ENCODE results near the gene STAT1. TPM values are rescaled to one million over a fixed set of nuclear protein-coding genes. Genes with fewer than 3 reads are reported as not detected.

STAT1 gene
- total and polyA plus RNA-seq, 2 experiments from 2014 or later: 32.0 to 35.4 TPM

DNA sequence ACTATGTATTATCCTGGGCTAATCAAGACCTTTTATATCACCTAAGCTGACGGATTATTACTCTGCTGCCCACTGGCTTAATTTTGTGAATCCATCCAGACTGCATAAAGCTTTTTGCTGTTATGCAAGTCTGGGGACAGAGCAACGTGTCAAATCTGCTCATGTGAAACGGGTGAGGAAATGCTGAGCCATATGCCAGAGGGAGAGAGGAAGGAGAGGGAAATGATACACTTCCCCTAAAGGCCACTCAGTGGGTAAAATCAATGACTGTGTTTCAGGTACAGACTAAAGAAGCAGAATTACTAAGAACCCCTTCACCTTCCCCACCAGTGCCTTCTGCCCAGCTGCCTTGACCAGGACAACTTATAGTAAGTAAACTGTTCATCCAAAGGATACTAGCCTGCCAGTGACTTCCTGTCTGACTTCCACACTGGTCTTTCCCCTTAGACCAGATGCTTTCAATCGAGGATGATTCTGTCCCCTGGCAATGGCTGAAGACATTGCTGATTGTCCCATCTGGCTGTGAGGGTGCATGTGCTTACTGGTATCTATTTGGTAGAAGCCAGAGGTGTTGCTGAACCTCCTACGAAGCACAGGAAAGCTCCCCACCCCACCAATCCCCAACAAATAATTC lies 43.0 kb downstream of the STAT1 start:
- DNase-seq (ENCODE audit: low read depth in 1 of 2, low spot score in 1 of 2): no peak
- no peaks in the 10 kb centered on the region for H3K9me3 ChIP-seq (ENCODE audit: low read depth)
- H3K36me3 ChIP-seq: peaks cover 24% of the 10 kb centered on the region
- TF ChIP-seq CTCF (IDR thresholded peaks at IDR 0.05; ENCODE audit: low read depth, low read length): no peak
- H3K4me3 ChIP-seq: no peak overlapping the region
- H3K27ac ChIP-seq: no peak overlapping the region
- no peaks in the 10 kb centered on the region for H3K27me3 ChIP-seq
- peaks cover 13% of the 10 kb centered on the region for H3K4me1 ChIP-seq (ENCODE audit: low read depth)

DNA sequence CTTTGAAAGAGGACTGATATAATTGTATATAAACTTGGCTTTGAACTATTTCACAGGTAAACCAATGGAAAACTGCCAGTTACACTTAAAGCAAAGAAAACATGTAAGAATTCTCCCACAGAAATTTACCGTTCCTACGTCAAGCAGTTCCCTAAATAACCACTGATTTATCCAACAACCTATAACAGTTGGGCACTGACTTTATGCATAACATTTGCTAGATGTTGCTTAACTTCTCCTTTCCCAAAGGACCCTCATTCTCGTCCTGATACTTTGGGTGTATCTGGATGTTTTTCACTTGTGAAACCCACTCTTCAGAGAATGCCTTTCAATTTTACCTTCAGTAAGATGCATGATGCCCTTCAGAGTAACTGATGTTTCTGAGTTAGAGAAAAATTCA lies 43.8 kb downstream of the STAT1 start:
- peaks cover 24% of the 10 kb centered on the region for H3K36me3 ChIP-seq
- no peaks in the 10 kb centered on the region for H3K9me3 ChIP-seq (ENCODE audit: low read depth)
- H3K27ac ChIP-seq: no peak overlapping the region
- no peak overlapping the region for H3K4me3 ChIP-seq
- TF ChIP-seq CTCF (IDR thresholded peaks at IDR 0.05; ENCODE audit: low read depth, low read length): no peak
- no peaks in the 10 kb centered on the region for H3K27me3 ChIP-seq
- H3K4me1 ChIP-seq (ENCODE audit: low read depth): peaks cover 10% of the 10 kb centered on the region
- DNase-seq (ENCODE audit: low read depth in 1 of 2, low spot score in 1 of 2): no peak

DNA sequence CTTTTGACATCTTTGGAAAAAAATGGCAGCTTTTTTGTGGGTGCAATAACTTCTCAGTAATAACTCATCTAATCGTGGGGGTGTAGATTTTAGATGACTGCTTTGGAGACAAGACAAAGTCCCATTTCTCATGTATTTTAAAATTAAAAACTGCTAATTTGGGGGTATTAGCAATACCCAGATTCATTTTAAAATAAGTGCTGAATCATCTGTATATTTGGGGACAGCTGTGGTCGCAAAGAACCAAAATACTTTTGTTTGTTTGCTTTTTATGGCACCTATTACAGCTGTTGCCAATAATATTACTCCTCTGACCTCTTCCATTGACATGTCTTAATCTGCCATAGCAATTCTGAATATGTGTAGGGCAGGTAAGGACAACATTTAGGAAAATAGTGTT lies 45.4 kb downstream of the STAT1 start:
- peaks cover 16% of the 10 kb centered on the region for H3K36me3 ChIP-seq
- no peaks in the 10 kb centered on the region for H3K27me3 ChIP-seq
- no peak overlapping the region for H3K27ac ChIP-seq
- H3K4me3 ChIP-seq: no peak overlapping the region
- no peaks in the 10 kb centered on the region for H3K4me1 ChIP-seq (ENCODE audit: low read depth)
- no peak for TF ChIP-seq CTCF (IDR thresholded peaks at IDR 0.05; ENCODE audit: low read depth, low read length)
- H3K9me3 ChIP-seq (ENCODE audit: low read depth): no peaks in the 10 kb centered on the region
- no peak for DNase-seq (ENCODE audit: low read depth in 1 of 2, low spot score in 1 of 2)

DNA sequence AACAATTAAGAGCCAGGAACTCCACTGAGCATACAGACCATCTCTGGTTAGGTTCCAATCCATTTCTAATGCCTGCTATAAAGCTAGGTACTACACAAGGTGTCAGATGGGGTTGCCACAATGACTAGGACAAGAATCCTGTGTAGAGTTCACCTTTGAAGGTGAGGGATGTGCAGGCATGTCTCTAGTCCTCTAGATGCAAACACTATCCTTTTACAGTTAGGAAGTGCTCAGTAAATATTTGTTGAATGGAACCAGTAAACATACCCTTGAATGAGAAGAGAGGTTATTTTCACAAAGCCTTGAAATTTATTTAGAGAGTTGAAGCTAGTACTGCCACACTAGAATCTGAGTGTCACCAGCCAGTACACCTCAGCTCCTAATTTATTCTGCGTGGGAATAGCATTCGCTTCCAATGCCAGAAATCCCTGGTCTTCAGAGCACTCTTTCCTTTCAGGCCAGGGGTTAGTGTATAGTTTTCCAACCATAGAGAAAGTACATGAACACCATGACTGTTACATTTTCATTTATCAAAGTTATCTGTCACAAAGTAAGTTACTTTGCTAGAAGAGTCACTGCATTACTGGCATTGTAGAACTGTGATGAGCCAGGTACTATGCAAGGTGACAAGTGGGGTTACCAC lies 48.3 kb downstream of the STAT1 start:
- Histone ChIP-seq H3K4me3 (no peak overlapping the region), H3K27me3 (no peaks in the 10 kb centered on the region)

GRCh38 chr2:190964170-190964795 lies 49.7 kb downstream of the STAT1 start:
- H3K36me3 ChIP-seq: peaks cover 6% of the 10 kb centered on the region
- DNase-seq (ENCODE audit: low read depth in 1 of 2, low spot score in 1 of 2): no peak
- no peak for TF ChIP-seq CTCF (IDR thresholded peaks at IDR 0.05; ENCODE audit: low read depth, low read length)

More for the DNA sequence above, 48.3 kb downstream of the STAT1 start:
- Histone ChIP-seq H3K27ac (peak overlapping the region; percentile 33), H3K9me3 (ENCODE audit: low read depth) (no peaks in the 10 kb centered on the region), H3K4me1 (ENCODE audit: low read depth) (peaks cover 12% of the 10 kb centered on the region), H3K36me3 (peaks cover 19% of the 10 kb centered on the region)
- DNase-seq (ENCODE audit: low read depth in 1 of 2, low spot score in 1 of 2): no peak
- TF ChIP-seq CTCF (IDR thresholded peaks at IDR 0.05; ENCODE audit: low read depth, low read length): no peak

More at GRCh38 chr2:190964170-190964795, 49.7 kb downstream of the STAT1 start:
- peaks cover 12% of the 10 kb centered on the region for H3K4me1 ChIP-seq (ENCODE audit: low read depth)
- H3K9me3 ChIP-seq (ENCODE audit: low read depth): no peaks in the 10 kb centered on the region
- H3K27me3 ChIP-seq: no peaks in the 10 kb centered on the region
- H3K4me3 ChIP-seq: no peak overlapping the region
- H3K27ac ChIP-seq: no peak overlapping the region

Data from cardiac muscle cell (in vitro differentiated cells and primary cell).